GM12872 (cell line): ENCODE data around the gene ZNF672.

Experiments used
- TF ChIP-seq, protein P1 (sequence below): IDR thresholded peaks from 3 replicates; pipeline ENCODE4 v1.5.1; 2011; ENCODE audit warnings: low read depth, mild to moderate bottlenecking, low read length, moderate library complexity; ENCODE audit not compliant: insufficient read depth

ZNF672 gene

DNA sequence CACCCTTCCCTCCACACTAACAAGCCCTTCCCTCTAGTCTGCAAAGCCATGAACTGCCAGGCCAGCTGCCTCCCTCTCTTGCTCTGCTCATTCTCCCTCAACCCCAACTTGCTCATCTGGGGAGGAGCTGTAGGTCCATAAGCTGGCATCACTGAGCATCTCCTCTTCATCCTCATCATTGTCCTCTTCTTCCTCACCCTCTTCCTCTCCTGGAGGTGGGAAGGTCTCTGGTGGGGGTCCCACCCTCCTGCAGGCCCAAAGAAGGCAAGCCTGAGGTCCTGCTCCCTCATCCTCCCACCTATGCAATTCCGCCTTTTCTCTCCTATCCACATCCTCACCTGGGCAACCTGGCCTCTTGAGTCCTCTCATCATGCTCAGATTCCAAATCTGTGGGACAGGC is 18.2 kb downstream of the ZNF672 start:
- TF ChIP-seq, protein P1, sequence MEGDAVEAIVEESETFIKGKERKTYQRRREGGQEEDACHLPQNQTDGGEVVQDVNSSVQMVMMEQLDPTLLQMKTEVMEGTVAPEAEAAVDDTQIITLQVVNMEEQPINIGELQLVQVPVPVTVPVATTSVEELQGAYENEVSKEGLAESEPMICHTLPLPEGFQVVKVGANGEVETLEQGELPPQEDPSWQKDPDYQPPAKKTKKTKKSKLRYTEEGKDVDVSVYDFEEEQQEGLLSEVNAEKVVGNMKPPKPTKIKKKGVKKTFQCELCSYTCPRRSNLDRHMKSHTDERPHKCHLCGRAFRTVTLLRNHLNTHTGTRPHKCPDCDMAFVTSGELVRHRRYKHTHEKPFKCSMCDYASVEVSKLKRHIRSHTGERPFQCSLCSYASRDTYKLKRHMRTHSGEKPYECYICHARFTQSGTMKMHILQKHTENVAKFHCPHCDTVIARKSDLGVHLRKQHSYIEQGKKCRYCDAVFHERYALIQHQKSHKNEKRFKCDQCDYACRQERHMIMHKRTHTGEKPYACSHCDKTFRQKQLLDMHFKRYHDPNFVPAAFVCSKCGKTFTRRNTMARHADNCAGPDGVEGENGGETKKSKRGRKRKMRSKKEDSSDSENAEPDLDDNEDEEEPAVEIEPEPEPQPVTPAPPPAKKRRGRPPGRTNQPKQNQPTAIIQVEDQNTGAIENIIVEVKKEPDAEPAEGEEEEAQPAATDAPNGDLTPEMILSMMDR, result no peak

DNA sequence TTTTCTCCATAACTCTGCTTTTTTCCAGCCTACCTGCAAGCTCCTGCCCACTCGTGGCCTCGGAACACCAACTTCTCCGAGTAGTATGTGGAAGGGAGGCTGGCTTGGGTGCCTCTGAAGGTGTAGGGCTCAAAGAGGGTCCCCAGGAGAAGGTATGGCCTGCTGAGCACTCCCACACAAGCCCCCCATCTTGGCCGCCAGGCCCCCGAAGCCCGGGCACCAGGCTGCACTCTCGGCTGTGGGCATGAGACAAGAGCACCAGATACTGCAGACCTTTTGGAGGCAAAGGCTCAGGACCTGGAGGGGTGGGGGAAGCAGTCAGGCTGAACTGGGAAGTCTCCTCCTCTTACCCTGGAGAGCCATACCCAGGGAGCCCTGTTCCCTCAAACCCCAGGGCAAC is 19.2 kb downstream of the ZNF672 start:
- TF ChIP-seq, protein P1, result no peak

DNA sequence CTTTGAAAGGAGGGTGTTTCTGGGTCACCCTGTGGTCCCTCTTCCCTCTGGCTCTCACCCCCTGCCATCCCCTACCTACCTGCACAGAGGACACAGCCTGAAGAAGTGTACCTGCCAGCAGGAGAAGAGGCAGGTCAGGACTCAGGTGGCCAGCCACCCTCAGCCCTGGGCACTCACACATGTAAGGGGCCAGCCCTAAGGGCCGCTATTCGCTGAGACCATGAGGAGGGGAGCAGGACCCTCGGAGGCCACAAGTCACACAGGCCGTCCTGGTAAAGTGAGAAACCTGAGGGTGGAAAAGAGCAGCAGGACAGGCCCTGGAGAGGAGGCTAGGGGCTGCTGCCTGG is 19.7 kb downstream of the ZNF672 start:
- TF ChIP-seq, protein P1, result no peak

DNA sequence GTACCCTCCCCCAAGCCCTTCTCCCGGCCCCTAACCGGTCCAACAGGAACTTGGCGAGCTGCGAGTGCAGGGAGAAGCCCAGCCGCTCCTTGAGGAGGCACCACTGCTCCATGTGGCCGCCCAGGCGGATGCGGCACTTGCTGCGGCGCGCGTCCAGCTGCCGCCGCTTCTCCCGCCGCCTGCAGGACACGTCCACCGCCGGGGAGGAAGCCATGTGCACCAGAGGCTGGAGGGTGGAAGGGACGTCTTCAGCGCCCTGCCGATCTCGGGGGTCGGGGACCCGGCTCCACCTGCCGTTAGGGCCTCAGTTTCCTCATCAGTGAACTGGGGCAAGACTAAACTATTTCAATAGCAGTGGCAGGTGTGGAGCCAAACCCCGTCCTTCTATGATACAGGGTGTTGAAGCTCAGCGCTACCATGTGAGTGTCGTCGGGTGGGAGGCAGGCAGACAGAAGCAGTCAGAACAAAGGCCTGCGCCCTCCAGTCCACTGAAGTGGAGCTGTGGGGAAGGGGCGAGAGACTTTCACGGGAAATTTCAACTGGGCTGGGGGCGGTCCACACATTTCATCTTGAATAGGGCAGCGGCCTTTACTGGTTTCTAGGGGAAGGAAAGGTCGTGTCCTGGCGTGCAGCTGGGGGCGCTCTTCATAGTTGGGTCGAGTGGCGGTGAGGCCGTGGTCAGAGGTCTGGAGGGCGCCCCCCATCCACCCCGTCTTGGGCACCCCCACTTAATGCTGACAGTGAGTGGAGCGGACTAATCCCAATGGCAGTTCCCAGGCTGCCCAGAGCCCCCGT is 20.3 kb downstream of the ZNF672 start:
- TF ChIP-seq, protein P1, result peak; percentile 76

DNA sequence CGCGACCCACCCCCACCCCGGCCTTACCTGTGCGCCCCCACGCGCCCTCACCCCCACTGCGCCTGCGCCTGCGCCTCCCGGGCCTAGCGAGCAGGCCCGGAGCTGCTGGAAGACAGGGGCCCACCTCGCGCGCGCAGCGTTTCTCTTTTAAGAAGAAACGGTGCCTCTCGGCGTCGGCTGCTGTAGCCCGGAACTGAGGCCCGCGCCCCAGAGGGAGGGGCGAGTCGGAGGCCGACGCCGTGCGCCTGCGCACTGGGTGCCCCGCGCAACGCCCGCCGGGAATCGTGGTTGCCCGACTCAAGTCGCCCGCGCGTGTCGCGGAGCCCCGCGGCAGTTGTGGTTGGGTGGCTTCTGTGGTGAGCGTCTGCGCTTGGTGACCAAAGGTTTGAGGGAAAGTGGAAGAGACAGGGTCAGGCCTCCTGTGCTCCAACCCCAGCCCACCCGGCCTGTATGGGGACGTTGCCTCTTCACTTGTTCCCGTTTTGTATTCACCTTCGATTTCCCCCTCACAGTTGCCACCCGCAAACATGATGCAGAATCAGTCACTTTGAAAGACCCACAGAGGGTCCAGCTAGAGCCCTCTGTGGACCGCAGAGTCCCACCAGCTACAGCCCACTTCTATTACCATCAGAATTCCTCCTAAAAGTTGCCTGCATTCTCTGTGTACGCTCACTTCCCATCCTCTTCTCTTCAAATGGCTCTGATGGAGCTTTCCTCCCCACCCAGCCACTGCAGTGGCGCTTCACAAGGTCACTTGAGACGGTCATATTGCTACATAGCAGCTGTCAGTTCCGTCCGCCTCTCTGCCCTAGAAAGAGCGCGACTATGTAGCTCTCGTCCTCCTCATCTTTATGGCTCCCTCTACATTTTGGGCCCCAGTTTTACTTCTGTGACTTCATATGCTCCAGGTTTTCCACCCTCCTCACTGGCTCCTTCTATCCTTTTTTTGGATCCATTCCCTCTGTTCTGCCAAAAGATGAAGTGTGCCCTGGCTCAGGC is 21.2 kb downstream of the ZNF672 start, which contains the start of gene ZNF692:
ZNF692 (minus strand) TSS at position 195 of the 999 bp plus-strand sequence. CDS start 776 bp downstream, outside the sequence.
- TF ChIP-seq, protein P1, result no peak

DNA sequence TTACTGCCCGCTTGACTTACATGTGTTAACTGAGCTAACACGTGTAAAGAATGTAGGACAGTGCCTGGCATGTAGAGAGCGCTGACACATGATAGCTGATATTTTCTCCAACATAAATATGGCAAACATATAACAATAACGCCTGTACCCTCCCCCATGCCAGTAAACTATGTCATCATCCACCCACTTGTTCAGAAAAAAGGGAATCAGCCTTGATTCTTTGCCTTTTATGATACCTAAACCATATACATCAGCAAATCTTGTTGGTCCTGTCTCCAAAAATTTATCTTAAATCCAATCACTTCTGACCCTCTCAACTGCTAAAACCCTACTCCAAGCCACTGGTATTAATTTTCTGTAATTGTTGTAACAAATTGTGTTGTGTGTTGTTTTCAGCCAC is 22.0 kb downstream of the ZNF672 start:
- TF ChIP-seq, protein P1, result no peak

DNA sequence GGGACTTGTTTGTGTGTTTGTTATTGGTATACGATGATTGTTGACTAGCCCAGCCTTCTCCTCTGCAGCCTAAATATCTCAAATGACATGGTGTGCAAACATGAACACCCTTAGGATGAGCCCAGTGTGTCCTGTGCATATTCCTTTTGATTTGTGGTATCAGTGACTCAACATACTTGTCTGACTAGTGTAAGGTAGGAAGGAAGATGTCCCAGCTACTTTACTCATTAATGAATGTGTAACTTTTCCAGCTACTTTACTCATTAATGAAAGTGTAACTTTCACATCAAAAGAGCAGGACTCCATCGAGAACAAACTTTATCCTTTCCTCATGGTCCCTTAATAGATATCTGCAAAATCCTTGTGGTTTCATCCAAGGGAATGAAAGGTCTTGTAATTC is 23.6 kb downstream of the ZNF672 start:
- TF ChIP-seq, protein P1, result no peak
